Activated CD4-positive, alpha-beta memory T cell treated with anti-CD3 and anti-CD28 coated beads, Interleukin-2, amount 10 ng/mL, durations not matched to agents 7 days and 5 days (primary cell): ENCODE measurements around the gene ALDH7A1. TPM values are rescaled to one million over a fixed set of nuclear protein-coding genes. Genes with fewer than 3 reads are reported as not detected.
"Not testable (repeated sequence)": the region's sequence is repeated elsewhere in the genome, so short reads cannot be mapped to it uniquely, and the experiment has no call there.

Experiments used
- CTCF ChIA-PET: fragments of 350-600 bp; sonication (Branson Sonifier 250); formaldehyde crosslinking; loops from one replicate; lab custom pipeline; 2021; ENCODE audit warnings: antibody characterized with exemption, inconsistent platforms; lab: Charles Lee
- POLR2A ChIA-PET: fragments of 350-600 bp; sonication (Branson Sonifier 250); formaldehyde crosslinking; loops from one replicate; lab custom pipeline; 2021; ENCODE audit warnings: antibody characterized with exemption; lab: Charles Lee
- DNase-seq: peaks from one replicate; pipeline ENCODE4 v3.0.0-alpha.2; 2020
- H3K27ac Mint-ChIP-seq: one replicate; pipeline ENCODE4 v1.8.0; 2021; ENCODE audit warnings: mild to moderate bottlenecking, mixed read lengths
- H3K27me3 Mint-ChIP-seq: one replicate; pipeline ENCODE4 v1.8.0; 2021; ENCODE audit warnings: mixed read lengths
- H3K36me3 Mint-ChIP-seq: one replicate; pipeline ENCODE4 v1.8.0; 2021; ENCODE audit warnings: low read depth, mixed read lengths
- H3K4me1 Mint-ChIP-seq: one replicate; pipeline ENCODE4 v1.8.0; 2021; ENCODE audit warnings: mixed read lengths
- H3K4me3 Mint-ChIP-seq: one replicate; pipeline ENCODE4 v1.8.0; 2021; ENCODE audit warnings: mild to moderate bottlenecking, mixed read lengths
- H3K9me3 Mint-ChIP-seq: one replicate; pipeline ENCODE4 v1.8.0; 2021; ENCODE audit warnings: mixed read lengths
- total RNA-seq, 2 experiments: library from RNA; stranded (reverse); gene quantifications; one replicate each; pipeline ENCODE4 v1.2.3, GENCODE V29; 2021

Gene ALDH7A1
- total RNA-seq, 2 experiments from 2014 or later = 0.71 to 1.0 TPM

DNA sequence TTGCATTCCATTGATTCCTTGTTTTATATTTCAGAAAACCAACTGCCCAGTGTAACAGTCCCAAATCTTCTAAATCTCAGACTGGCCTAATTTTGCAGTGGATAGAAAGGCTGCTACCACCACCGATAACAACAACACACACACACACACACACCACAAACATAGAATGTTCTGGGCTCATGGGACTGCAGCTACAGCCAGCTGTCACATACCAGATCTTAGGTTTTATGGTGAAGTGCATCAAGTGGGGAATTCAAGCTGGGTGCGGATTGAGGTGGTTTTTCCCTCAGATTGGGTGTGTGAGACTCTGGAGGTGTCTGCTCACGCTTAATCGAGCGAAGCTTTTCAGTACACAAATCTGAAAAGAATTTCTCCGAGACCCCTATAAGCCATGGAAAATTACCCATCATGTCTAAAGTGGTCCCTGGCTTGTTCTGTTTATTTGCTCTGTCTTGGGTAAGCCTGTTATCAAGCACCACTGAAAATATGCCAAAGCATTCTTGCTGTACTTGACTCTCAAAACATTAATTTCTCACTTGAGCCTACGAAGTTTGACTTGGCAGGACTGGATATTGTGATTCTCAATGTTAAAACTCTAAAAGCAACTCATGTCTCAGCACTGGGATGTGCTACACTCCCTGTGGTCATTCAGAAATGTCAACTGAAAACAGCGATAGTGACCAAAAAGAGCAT, 71.1 kb downstream of the ALDH7A1 start:
- Mint-ChIP-seq H3K27me3 (peaks cover 12% of the 10 kb centered on the region), H3K4me1 (no peaks in the 10 kb centered on the region), H3K27ac (no peak overlapping the region), H3K9me3 (no peaks in the 10 kb centered on the region), H3K4me3 (no peak overlapping the region), H3K36me3 (no peaks in the 10 kb centered on the region)
- CTCF ChIA-PET = no interaction called here
- DNase-seq = no peak
- POLR2A ChIA-PET = no interaction called here

DNA sequence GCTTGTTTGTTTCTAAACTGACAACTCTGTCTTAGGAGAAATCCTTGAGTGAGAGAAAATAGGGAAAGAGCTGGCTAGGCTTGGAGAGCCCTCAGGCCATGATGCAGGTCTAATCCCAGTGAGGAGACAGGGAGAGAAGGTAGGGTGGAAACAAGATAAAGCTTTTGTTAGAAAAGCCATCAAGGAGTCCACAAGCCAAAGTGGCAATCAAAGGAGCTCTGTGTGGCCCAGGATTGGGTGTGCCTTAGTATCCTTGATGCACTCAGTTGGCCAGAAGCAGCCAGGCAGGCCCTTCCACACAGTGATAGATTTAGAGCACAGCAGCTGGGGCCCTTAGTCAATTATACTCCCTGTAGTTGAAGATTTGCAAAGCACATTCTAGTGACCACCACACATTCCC, 73.9 kb downstream of the ALDH7A1 start:
- POLR2A ChIA-PET = no interaction called here
- DNase-seq = no peak
- peaks cover 5% of the 10 kb centered on the region for H3K27me3 Mint-ChIP-seq
- no peak overlapping the region for H3K4me3 Mint-ChIP-seq
- CTCF ChIA-PET = interaction anchor here (0.9 to 1.8 kb wide), 4 partner anchors 18 to 168 kb away, joined by 3 to 5 read pairs (median 4); no protein-coding TSS in a partner anchor
- no peaks in the 10 kb centered on the region for H3K9me3 Mint-ChIP-seq
- no peaks in the 10 kb centered on the region for H3K4me1 Mint-ChIP-seq
- no peaks in the 10 kb centered on the region for H3K36me3 Mint-ChIP-seq
- H3K27ac Mint-ChIP-seq = no peak overlapping the region

DNA sequence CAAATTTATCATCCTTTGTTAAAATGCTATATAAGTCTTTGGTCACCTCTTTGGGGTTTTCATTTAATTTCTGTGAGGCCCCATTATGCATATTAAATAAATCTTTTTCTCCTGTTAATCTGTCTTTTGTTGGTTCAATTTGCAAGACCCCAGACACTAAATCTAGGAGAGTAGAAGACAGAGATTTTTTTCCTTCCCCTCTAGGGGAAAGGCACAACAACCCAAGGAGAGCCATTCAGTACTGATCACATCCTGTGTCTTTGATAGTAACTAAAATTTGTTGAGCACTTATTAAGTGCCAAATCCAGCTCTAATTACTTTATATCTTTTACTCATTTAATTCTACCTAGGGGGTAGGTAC, 74.4 kb downstream of the ALDH7A1 start:
- peaks cover 5% of the 10 kb centered on the region for H3K27me3 Mint-ChIP-seq
- H3K27ac Mint-ChIP-seq = no peak overlapping the region
- no peak overlapping the region for H3K4me3 Mint-ChIP-seq
- no peaks in the 10 kb centered on the region for H3K4me1 Mint-ChIP-seq
- no peaks in the 10 kb centered on the region for H3K36me3 Mint-ChIP-seq
- POLR2A ChIA-PET = no interaction called here
- H3K9me3 Mint-ChIP-seq = no peaks in the 10 kb centered on the region
- CTCF ChIA-PET = interaction anchor here (1.5 to 1.8 kb wide), 2 partner anchors 20 to 28 kb away, joined by 3 to 5 read pairs; no protein-coding TSS in a partner anchor
- no peak for DNase-seq

DNA sequence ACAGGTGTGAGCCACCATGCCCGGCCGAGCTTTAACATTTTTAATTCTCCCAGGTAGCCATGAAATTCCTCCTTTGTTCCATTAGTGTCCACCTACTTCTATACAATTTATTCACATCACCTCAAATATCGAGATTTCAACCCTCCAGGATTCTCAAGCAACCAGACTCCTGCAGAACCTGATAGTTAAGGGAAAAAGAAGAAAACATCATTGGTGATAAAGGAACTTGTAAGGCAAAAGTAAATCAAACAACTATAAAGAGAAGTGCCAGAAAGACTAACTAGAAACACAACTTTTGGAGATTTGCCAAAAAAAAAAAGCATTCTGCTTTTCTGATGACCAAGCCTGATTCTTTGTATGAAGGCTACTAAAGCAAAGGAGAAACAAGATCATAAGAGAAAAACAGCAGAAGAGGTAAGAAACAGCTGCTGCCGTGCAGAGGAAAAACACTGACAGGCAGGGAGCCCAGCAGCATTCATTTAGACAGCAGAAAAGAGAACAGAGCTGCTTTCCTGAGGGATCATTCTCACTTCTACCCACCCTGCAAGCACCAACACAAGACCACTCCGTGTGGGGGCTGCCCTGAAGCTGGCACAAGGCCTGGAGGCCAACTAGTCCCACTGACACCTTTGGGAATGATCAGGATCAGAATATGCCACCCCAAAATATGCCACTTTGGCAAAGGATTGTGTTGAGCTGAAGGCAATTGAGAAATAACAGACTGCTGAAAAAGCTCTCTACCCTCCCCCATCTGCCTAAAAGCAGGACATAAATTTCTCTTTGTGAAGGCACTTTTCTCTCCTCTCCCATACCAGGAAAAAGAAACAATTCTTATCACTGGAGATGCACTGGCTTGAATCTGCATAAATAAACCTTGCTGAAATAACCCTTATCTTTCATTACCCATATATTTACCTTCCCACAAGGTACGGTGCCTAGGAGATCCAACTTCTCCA, 75.1 kb downstream of the ALDH7A1 start:
- ChIA-PET POLR2A (no interaction called here), CTCF (interaction anchor here (1.2 to 1.8 kb wide), 2 partner anchors 27 to 42 kb away, joined by 3 read pairs; no protein-coding TSS in a partner anchor)
- no peaks in the 10 kb centered on the region for H3K4me1 Mint-ChIP-seq
- H3K36me3 Mint-ChIP-seq = no peaks in the 10 kb centered on the region
- H3K9me3 Mint-ChIP-seq = no peaks in the 10 kb centered on the region
- H3K4me3 Mint-ChIP-seq = no peak overlapping the region
- DNase-seq = no peak
- peaks cover 5% of the 10 kb centered on the region for H3K27me3 Mint-ChIP-seq
- no peak overlapping the region for H3K27ac Mint-ChIP-seq

DNA sequence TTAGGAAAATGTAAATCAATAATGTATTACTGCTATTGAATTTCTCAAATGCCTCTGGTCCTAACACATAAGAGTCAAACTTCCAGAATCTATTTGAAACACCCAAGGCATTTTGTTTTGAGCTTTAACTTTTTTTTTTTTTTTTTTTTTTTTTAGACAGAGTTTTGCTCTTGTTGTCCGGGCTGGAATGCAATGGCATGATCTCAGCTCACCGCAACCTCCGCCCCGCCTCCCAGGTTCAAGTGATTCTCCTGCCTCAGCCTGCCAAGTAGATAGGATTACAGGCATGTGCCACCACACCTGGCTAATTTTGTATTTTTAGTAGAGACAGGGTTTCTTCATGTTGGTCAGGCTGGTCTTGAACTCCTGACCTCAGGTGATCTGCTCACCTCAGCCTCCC, 75.8 kb downstream of the ALDH7A1 start:
- POLR2A ChIA-PET = interaction anchor here (1.2 kb wide), 1 partner anchor 14 kb away, joined by 3 read pairs; no protein-coding TSS in a partner anchor
- not testable (repeated sequence) for H3K27me3 Mint-ChIP-seq, H3K4me1 Mint-ChIP-seq, H3K36me3 Mint-ChIP-seq, H3K27ac Mint-ChIP-seq, H3K9me3 Mint-ChIP-seq, H3K4me3 Mint-ChIP-seq, DNase-seq
- CTCF ChIA-PET = interaction anchor here (1.2 to 1.5 kb wide), 2 partner anchors 20 to 43 kb away, joined by 3 read pairs; no protein-coding TSS in a partner anchor

DNA sequence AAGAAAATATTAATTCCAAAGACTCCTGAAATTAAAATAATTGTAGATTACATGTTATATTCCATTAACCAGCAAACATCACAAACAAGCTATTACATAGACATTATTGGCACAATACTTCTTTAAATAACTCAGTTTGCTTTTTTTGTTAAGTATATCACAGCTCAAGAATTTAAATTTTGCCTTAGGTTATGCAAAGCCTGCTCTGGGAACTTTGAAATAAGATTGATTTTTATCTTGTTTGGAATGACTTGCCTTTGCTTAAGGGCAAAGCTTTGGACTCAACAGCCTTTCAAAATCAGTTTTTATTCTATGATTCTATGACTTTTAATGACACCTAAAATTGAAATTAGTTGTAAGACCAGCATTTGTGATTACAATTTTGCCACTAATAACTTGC, 78.2 kb downstream of the ALDH7A1 start:
- ChIA-PET CTCF (interaction anchor here (0.8 kb wide), 1 partner anchor 17 kb away, joined by 3 read pairs; no protein-coding TSS in a partner anchor), POLR2A (no interaction called here)
- H3K27me3 Mint-ChIP-seq = peaks cover 5% of the 10 kb centered on the region
- H3K4me3 Mint-ChIP-seq = no peak overlapping the region
- H3K27ac Mint-ChIP-seq = no peak overlapping the region
- no peaks in the 10 kb centered on the region for H3K4me1 Mint-ChIP-seq
- H3K9me3 Mint-ChIP-seq = peaks cover 2% of the 10 kb centered on the region
- no peak for DNase-seq
- no peaks in the 10 kb centered on the region for H3K36me3 Mint-ChIP-seq

DNA sequence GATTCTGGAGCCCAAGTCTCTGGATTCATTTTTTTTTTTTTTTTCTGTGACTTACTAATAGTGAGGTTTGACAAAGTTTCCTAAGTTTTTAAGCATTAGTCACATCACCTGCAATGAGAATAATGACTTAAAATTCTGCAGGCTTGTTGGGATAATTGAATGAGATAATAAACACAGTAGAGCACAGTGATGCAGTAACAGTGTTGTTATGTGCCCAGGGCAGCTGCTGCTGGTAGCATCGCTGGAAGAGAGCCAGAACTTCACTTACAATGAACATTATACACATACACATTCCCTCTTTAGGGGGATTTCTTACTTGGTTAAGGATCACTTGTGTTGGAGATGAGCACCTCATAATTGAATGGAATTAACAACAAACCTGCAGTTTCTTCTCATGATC, 78.9 kb downstream of the ALDH7A1 start:
- Mint-ChIP-seq H3K9me3 (peaks cover 2% of the 10 kb centered on the region), H3K36me3 (no peaks in the 10 kb centered on the region), H3K27me3 (peaks cover 5% of the 10 kb centered on the region), H3K27ac (no peak overlapping the region), H3K4me3 (no peak overlapping the region), H3K4me1 (no peaks in the 10 kb centered on the region)
- CTCF ChIA-PET = interaction anchor here (0.8 kb wide), 1 partner anchor 16 kb away, joined by 3 read pairs; no protein-coding TSS in a partner anchor
- no peak for DNase-seq
- POLR2A ChIA-PET = no interaction called here

DNA sequence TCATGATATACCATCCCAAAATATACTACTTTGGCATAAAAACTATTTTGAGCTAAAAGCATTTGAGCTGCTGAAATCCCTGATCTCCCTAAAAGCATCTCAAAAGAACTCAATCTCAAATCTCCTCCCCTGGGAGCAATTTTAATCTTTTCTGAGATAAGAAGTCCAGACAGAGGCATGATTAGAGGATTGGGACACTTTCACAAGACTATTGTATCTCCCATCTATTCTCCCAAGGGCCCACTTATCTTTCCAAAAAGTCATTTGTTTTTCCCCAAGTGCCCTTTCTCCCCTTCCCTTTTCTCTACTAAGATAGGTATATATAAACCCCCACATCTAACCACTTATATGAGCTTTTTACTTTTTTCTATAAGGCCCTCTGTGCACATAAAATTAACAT, 79.7 kb downstream of the ALDH7A1 start:
- Mint-ChIP-seq H3K36me3 (no peaks in the 10 kb centered on the region), H3K4me1 (peaks cover 2% of the 10 kb centered on the region), H3K27ac (no peak overlapping the region), H3K4me3 (no peak overlapping the region), H3K9me3 (peaks cover 2% of the 10 kb centered on the region), H3K27me3 (peaks cover 5% of the 10 kb centered on the region)
- ChIA-PET POLR2A (no interaction called here), CTCF (no interaction called here)
- no peak for DNase-seq

DNA sequence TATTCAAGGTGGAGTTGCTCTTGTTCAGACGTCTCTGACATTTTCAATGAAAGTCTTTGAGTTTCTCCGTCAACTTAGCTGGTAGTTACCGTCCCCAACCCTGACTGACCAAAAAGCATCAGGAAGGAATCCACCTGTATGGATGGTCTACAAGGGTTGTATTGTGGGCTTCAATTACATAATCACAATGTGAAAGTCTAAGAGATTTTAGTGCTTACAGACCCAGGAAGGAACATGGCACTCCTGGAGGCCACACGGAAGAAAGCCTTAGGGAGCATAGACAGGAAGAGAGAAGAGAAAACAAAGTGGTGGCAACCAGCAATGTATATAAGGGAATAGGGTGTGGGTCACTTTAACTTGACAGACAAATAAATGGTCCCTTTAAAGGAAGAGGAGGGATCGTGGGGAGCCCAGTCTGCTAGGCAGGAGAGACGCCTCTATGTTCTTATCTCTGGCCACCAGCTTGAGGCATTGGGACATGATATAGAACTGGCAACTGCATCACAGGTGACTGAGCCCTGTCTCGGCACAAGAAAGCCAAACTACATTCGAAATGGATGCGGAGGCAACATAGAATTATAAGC, 80.4 kb downstream of the ALDH7A1 start:
- peaks cover 2% of the 10 kb centered on the region for H3K4me1 Mint-ChIP-seq
- DNase-seq = no peak
- H3K27me3 Mint-ChIP-seq = peaks cover 3% of the 10 kb centered on the region
- CTCF ChIA-PET = no interaction called here
- H3K36me3 Mint-ChIP-seq = no peaks in the 10 kb centered on the region
- H3K27ac Mint-ChIP-seq = no peak overlapping the region
- H3K9me3 Mint-ChIP-seq = peaks cover 2% of the 10 kb centered on the region
- no peak overlapping the region for H3K4me3 Mint-ChIP-seq
- POLR2A ChIA-PET = no interaction called here

DNA sequence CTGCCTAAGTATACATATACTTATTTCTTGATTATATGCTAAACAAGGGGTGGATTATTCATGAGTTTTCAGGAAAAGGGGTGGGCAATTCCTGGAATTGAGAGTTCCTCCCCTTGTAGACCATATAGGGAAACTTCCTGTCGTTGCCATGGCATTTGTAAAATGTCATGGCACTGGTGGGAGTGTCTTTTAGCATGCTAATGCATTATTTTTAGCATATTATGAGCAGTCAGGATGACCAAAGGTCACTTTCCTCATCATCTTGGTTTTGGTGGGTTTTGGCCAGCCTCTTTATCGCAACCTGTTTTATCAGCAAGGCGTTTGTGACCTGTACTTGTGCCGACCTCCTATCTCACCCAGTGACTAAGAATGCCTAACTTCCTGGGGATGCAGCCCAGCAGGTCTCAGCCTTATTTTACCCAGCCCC, 80.9 kb downstream of the ALDH7A1 start:
- Mint-ChIP-seq H3K4me1 (peaks cover 5% of the 10 kb centered on the region), H3K9me3 (peaks cover 2% of the 10 kb centered on the region), H3K36me3 (no peaks in the 10 kb centered on the region), H3K27me3 (no peaks in the 10 kb centered on the region), H3K27ac (no peak overlapping the region), H3K4me3 (no peak overlapping the region)
- ChIA-PET CTCF (no interaction called here), POLR2A (no interaction called here)
- no peak for DNase-seq

DNA sequence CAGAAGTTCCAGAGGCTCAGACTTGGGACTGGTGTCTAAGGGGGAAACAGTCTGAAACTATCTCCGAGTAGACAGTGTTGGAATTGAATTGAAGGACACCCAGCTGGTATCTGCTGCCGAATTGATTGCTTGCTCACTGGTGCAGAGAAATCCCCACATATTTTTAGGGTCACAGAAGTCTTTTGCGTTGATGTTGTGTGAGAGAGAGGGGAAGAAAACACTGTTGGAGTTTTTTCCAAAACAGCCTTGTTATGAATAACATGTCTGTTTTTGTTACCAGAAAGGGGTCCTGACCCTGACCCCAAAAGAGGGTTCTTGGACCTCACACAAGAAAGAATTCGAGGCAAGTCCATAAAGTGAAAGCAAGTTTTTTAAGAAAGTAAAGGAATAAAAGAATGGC, 81.3 kb downstream of the ALDH7A1 start:
- peaks cover 9% of the 10 kb centered on the region for H3K4me1 Mint-ChIP-seq
- no peak overlapping the region for H3K27ac Mint-ChIP-seq
- DNase-seq = no peak
- no peak overlapping the region for H3K4me3 Mint-ChIP-seq
- H3K9me3 Mint-ChIP-seq = peaks cover 2% of the 10 kb centered on the region
- no peaks in the 10 kb centered on the region for H3K27me3 Mint-ChIP-seq
- POLR2A ChIA-PET = no interaction called here
- no peaks in the 10 kb centered on the region for H3K36me3 Mint-ChIP-seq
- CTCF ChIA-PET = interaction anchor here (1.9 kb wide), 1 partner anchor 14 kb away, joined by 11 read pairs; no protein-coding TSS in a partner anchor

DNA sequence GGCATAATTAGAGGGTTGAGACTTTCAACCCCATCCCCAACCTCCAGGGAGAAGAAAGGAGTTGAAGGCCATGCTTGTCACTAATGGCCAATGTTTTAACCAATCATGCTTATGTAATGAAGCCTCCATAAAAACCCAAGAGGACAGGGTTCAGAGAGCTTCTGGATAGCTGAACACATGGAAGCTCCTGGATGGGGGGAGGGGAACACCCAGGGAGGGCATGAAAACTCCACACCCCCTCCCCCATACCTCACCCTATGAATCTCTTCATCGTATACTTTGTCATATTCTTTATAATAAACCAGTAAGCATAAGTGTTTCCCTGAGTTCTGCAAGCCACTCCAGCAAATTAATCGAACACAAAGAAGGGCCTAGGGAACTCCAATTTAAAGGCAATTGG, 81.7 kb downstream of the ALDH7A1 start:
- POLR2A ChIA-PET = no interaction called here
- peaks cover 2% of the 10 kb centered on the region for H3K9me3 Mint-ChIP-seq

More for the DNA sequence above, 81.7 kb downstream of the ALDH7A1 start:
- peaks cover 13% of the 10 kb centered on the region for H3K4me1 Mint-ChIP-seq
- H3K27me3 Mint-ChIP-seq = no peaks in the 10 kb centered on the region
- H3K4me3 Mint-ChIP-seq = no peak overlapping the region
- DNase-seq = no peak
- CTCF ChIA-PET = interaction anchor here (1.2 to 1.9 kb wide), 2 partner anchors 13 to 63 kb away, joined by 3 to 11 read pairs; no protein-coding TSS in a partner anchor
- no peaks in the 10 kb centered on the region for H3K36me3 Mint-ChIP-seq
- H3K27ac Mint-ChIP-seq = no peak overlapping the region
